Purkinje cell (primary cell): ENCODE data around the gene TSPAN12. TPM values are rescaled to one million over a fixed set of nuclear protein-coding genes. Genes with fewer than 3 reads are reported as not detected.

Experiments used
- polyA plus RNA-seq: library from polyadenylated mRNA; unstranded; fragments of >200 nt; fragmentation: Nextera tagmentation; gene quantifications from 2 replicates; pipeline ENCODE4 v1.2.1, GENCODE V29; 2014

The TSPAN12 gene, protein sequence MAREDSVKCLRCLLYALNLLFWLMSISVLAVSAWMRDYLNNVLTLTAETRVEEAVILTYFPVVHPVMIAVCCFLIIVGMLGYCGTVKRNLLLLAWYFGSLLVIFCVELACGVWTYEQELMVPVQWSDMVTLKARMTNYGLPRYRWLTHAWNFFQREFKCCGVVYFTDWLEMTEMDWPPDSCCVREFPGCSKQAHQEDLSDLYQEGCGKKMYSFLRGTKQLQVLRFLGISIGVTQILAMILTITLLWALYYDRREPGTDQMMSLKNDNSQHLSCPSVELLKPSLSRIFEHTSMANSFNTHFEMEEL
- 6.7 and 9.2 TPM in 2 replicates for polyA plus RNA-seq

DNA sequence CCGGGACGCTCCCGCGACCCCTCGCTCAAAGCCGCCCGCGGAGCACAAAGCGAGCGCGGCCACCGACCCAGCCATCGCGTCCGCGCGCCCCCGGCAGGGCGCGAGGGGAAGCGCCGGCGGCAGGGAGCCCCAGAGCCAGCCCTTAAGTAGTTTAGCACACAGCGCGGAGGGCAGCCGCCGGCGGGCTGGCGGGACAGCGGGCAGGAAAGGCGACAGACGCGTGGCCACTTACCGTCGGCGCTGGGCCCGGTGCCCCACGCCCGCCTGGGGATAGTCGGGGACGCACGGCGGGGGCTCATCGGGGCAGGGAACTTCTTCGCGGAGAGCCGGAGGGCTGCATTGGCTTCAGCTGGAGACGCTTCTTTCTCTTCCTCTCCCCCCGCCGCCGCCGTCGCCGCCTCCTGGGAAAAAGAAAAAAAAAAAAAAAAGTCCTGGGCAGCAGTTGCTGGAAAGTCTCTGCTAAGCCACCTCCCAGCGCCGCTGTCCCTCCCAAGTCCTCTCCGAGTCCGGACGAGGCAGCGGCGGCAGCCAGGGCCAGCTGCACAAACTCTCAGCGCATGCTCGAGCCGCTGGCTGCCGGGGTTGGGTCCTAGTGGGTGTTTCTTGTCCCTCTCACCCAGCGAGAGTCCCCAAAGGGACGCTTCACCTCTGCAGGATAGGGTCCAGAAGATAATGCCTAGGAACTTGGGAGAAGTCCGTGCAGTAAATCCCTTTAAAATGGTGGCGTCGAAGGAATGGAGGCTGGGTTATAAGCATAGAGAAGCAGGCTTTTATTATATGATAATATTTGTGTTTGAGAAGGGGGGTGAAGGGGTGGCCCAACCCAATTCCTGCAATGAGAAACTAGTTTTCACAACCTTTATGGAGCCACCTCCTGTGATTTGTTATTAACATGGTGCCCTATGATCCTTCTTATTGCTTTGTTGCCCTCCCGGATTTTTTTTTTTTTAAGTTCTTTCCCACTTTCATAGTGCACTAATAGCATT, at the start of gene TSPAN12:
Gene TSPAN12, minus strand, starts transcription at position 557 of the 986 bp plus-strand sequence. CDS start 1,381 bp downstream, outside the sequence.

Other genes with a start within 250 kb of the TSPAN12 start
- 50.8 and 64.3 TPM in 2 replicates for gene ING3, start 92.6 kb upstream of the TSPAN12 start, polyA plus RNA-seq
- not detected in 2 replicates for gene CPED1, start 130.6 kb upstream of the TSPAN12 start, polyA plus RNA-seq